Measurements from ENCODE around the gene DNAH8.
"Not testable (repeated sequence)": the region's sequence is repeated elsewhere in the genome, so short reads cannot be mapped to it uniquely, and the experiment has no call there.

Gene DNAH8

GRCh38 chr6:38753707-38754106 lies 38.6 kb downstream of the DNAH8 start:
- FAIRE-seq = no peak

- no peak for FAIRE-seq
These were observed 40.1 kb downstream of the DNAH8 start for GRCh38 chr6:38755207-38755606.

- FAIRE-seq = no peak
These were observed 40.8 kb downstream of the DNAH8 start for GRCh38 chr6:38755874-38756273.

- no peak for FAIRE-seq
These were observed 45.0 kb downstream of the DNAH8 start for GRCh38 chr6:38760097-38760496.

- no peak for FAIRE-seq
These were observed 47.7 kb downstream of the DNAH8 start for GRCh38 chr6:38762848-38763247.

- FAIRE-seq = no peak
These were observed 52.4 kb downstream of the DNAH8 start for GRCh38 chr6:38767560-38767959.

- FAIRE-seq = no peak
These were observed 58.2 kb downstream of the DNAH8 start for GRCh38 chr6:38773338-38773737.

- FAIRE-seq = no peak
These were observed 60.0 kb downstream of the DNAH8 start for GRCh38 chr6:38774929-38775707.

GRCh38 chr6:38775870-38776269 lies 60.8 kb downstream of the DNAH8 start:
- no peak for FAIRE-seq

GRCh38 chr6:38776515-38776914 lies 61.4 kb downstream of the DNAH8 start:
- FAIRE-seq = no peak

GRCh38 chr6:38779310-38780062 lies 64.4 kb downstream of the DNAH8 start:
- no peak for FAIRE-seq

GRCh38 chr6:38782616-38783015 lies 67.5 kb downstream of the DNAH8 start:
- FAIRE-seq = no peak

GRCh38 chr6:38783443-38784228 lies 68.5 kb downstream of the DNAH8 start:
- no peak for FAIRE-seq

- no peak for FAIRE-seq
These were observed 69.6 kb downstream of the DNAH8 start for GRCh38 chr6:38784506-38785235.

- no peak for FAIRE-seq
These were observed 71.4 kb downstream of the DNAH8 start for GRCh38 chr6:38786486-38786885.

- no peak for FAIRE-seq
These were observed 74.1 kb downstream of the DNAH8 start for GRCh38 chr6:38789256-38789655.

- FAIRE-seq = no peak
These were observed 77.2 kb downstream of the DNAH8 start for GRCh38 chr6:38792356-38792755.

- no peak for FAIRE-seq
These were observed 79.6 kb downstream of the DNAH8 start for GRCh38 chr6:38794682-38795081.

- no peak for FAIRE-seq
These were observed 80.9 kb downstream of the DNAH8 start for GRCh38 chr6:38796006-38796405.

- not testable (repeated sequence) for FAIRE-seq
These were observed 81.3 kb downstream of the DNAH8 start for GRCh38 chr6:38796437-38796836.

- FAIRE-seq = no peak
These were observed 81.7 kb downstream of the DNAH8 start for GRCh38 chr6:38796850-38797249.

GRCh38 chr6:38797391-38797790 lies 82.3 kb downstream of the DNAH8 start:
- no peak for FAIRE-seq
